H1 (cell line): Measurements from ENCODE around the gene SLC25A40. TPM values are rescaled to one million over a fixed set of nuclear protein-coding genes. Genes with fewer than 3 reads are reported as not detected.

Experiments used
- CTCF ChIA-PET: fragments of 300-600 bp; sonication (Branson Sonifier 250); formaldehyde crosslinking; loops from one replicate; lab custom pipeline; 2021; ENCODE audit not compliant: partially characterized antibody; lab: Charles Lee
- POLR2A ChIA-PET: fragments of 300-600 bp; sonication (Branson Sonifier 250); formaldehyde crosslinking; loops from one replicate; lab custom pipeline; 2021; ENCODE audit warnings: inconsistent platforms; ENCODE audit not compliant: partially characterized antibody; lab: Charles Lee
- DNase-seq, 2 experiments: peaks; one replicate each; pipeline versions ENCODE4 v3.0.0 to v3.0.0-alpha.2; 2010 to 2022; ENCODE audit warnings: low spot score in 2 of 2, low read depth in 1 of 2, mixed read lengths in 1 of 2
- FAIRE-seq: peaks from 2 replicates; lab custom pipeline; 2011; peaks lifted over from hg19 to GRCh38; lab: Jason Lieb, UNC
- H2AFZ ChIP-seq: 2 replicates; pipeline ENCODE4 v1.8.1; 2012; ENCODE audit warnings: low read length, inconsistent platforms
- H2AK5ac ChIP-seq: 2 replicates; pipeline ENCODE4 v1.6.1; 2013; ENCODE audit warnings: low read depth, low read length
- H2BK120ac ChIP-seq: replicated peaks from 2 replicates; pipeline ENCODE3; 2013; ENCODE audit warnings: low read depth, low read length, inconsistent platforms
- H2BK12ac ChIP-seq: 2 replicates; pipeline ENCODE4 v1.6.1; 2013; ENCODE audit warnings: low read depth, low read length
- H2BK15ac ChIP-seq: 2 replicates; pipeline ENCODE4 v1.6.1; 2013; ENCODE audit warnings: low read length
- H2BK20ac ChIP-seq: 2 replicates; pipeline ENCODE4 v1.6.1; 2013; ENCODE audit warnings: low read length
- H2BK5ac ChIP-seq: 2 replicates; pipeline ENCODE4 v1.6.1; 2013; ENCODE audit warnings: low read depth, low read length
- H3K14ac ChIP-seq: 2 replicates; pipeline ENCODE4 v1.6.1; 2013; ENCODE audit warnings: inconsistent platforms; ENCODE audit not compliant: insufficient read length
- H3K18ac ChIP-seq: 2 replicates; pipeline ENCODE4 v1.6.1; 2013; ENCODE audit warnings: low read length; ENCODE audit errors: extremely low read depth
- H3K23ac ChIP-seq: 2 replicates; pipeline ENCODE4 v1.6.1; 2013; ENCODE audit warnings: inconsistent platforms; ENCODE audit not compliant: insufficient read length
- H3K23me2 ChIP-seq: 2 replicates; pipeline ENCODE4 v1.6.1; 2013; ENCODE audit warnings: low read depth, low read length
- H3K27ac ChIP-seq: 2 replicates; pipeline ENCODE4 v1.6.1; 2011; ENCODE audit warnings: low read depth, low read length, inconsistent platforms
- H3K27me3 ChIP-seq, 4 experiments: replicated peaks in 1 of 4; 1 replicate in 1 of 4; 2 replicates in 3 of 4; pipeline versions ENCODE4 v1.6.1 to v1.8.1; 2011 to 2013; ENCODE audit warnings: low read length in 3 of 4, mild to moderate bottlenecking in 3 of 4, inconsistent platforms in 2 of 4, mixed read lengths in 2 of 4, moderate library complexity in 1 of 4; ENCODE audit not compliant: control insufficient read depth in 3 of 4, insufficient read depth in 3 of 4; ENCODE audit errors: extremely low read depth in 1 of 4
- H3K36me3 ChIP-seq, 4 experiments: 2 replicates each; pipeline versions ENCODE4 v1.6.1 to v1.8.1; 2011 to 2013; ENCODE audit warnings: mild to moderate bottlenecking in 4 of 4, low read length in 3 of 4, moderate library complexity in 2 of 4, control low read depth in 1 of 4, inconsistent platforms in 1 of 4; ENCODE audit not compliant: insufficient read depth in 4 of 4, control insufficient read depth in 2 of 4
- H3K4ac ChIP-seq: replicated peaks from 2 replicates; pipeline ENCODE3; 2013; ENCODE audit warnings: low read length, low read depth, mixed read lengths, inconsistent platforms; ENCODE audit not compliant: insufficient read length
- H3K4me1 ChIP-seq, 4 experiments: replicated peaks in 1 of 4; 1 replicate in 1 of 4; 2 replicates in 3 of 4; pipeline versions ENCODE4 v1.6.1 to v1.8.1; 2011 to 2013; ENCODE audit warnings: low read length in 3 of 4, inconsistent platforms in 2 of 4, mixed read lengths in 1 of 4; ENCODE audit not compliant: insufficient read depth in 4 of 4, control insufficient read depth in 3 of 4
- H3K4me2 ChIP-seq, 2 experiments: 2 replicates each; pipeline versions ENCODE4 v1.6.1 to v1.8.1; 2011 to 2013; ENCODE audit warnings: low read depth in 2 of 2, low read length in 2 of 2, control low read depth in 1 of 2, inconsistent platforms in 1 of 2, mild to moderate bottlenecking in 1 of 2; ENCODE audit not compliant: insufficient read depth in 1 of 2
- H3K4me3 ChIP-seq, 4 experiments: fragments of 200-600, 300-600 bp in 1 of 4; sonication (generic), shearing (Covaris generic), sonication (Bioruptor Twin) in 1 of 4; 2 replicates each; pipeline versions ENCODE4 v1.5.1 to v1.8.1; 2011 to 2016; ENCODE audit warnings: low read length in 4 of 4, low read depth in 3 of 4, control low read depth in 2 of 4, inconsistent platforms in 2 of 4, mild to moderate bottlenecking in 2 of 4, mixed read lengths in 1 of 4, moderate library complexity in 1 of 4; ENCODE audit not compliant: insufficient read depth in 2 of 4; ENCODE audit errors: extremely low read depth in 1 of 4
- H3K56ac ChIP-seq: replicated peaks from 2 replicates; pipeline ENCODE3; 2013; ENCODE audit warnings: low read depth, mild to moderate bottlenecking, mixed read lengths, low read length, inconsistent platforms; ENCODE audit not compliant: insufficient read length
- H3K79me1 ChIP-seq: 2 replicates; pipeline ENCODE4 v1.6.1; 2013; ENCODE audit warnings: low read depth, low read length, control low read depth
- H3K79me2 ChIP-seq, 2 experiments: 2 replicates each; pipeline versions ENCODE4 v1.6.1 to v1.8.1; 2012 to 2013; ENCODE audit warnings: low read length in 2 of 2, mild to moderate bottlenecking in 2 of 2, inconsistent platforms in 1 of 2; ENCODE audit not compliant: insufficient read depth in 2 of 2, control insufficient read depth in 1 of 2
- H3K9ac ChIP-seq, 4 experiments: replicated peaks in 1 of 4; 1 replicate in 1 of 4; 2 replicates in 3 of 4; pipeline versions ENCODE4 v1.6.1 to v1.8.1; 2011 to 2013; ENCODE audit warnings: low read depth in 3 of 4, low read length in 3 of 4, control low read depth in 2 of 4, mild to moderate bottlenecking in 2 of 4, moderate library complexity in 2 of 4, inconsistent platforms in 1 of 4; ENCODE audit errors: extremely low read depth in 1 of 4
- H3K9me3 ChIP-seq, 2 experiments: 2 replicates each; pipeline versions ENCODE4 v1.6.1 to v1.8.1; 2012 to 2013; ENCODE audit warnings: mild to moderate bottlenecking in 2 of 2, moderate library complexity in 2 of 2, control low read depth in 1 of 2, inconsistent platforms in 1 of 2, low read depth in 1 of 2, low read length in 1 of 2, mixed read lengths in 1 of 2; ENCODE audit not compliant: insufficient read depth in 2 of 2
- H4K20me1 ChIP-seq, 2 experiments: replicated peaks in 1 of 2; 2 replicates each; pipeline versions ENCODE3 to v1.8.1; 2011 to 2013; ENCODE audit warnings: inconsistent platforms in 2 of 2, low read length in 2 of 2, mild to moderate bottlenecking in 1 of 2; ENCODE audit not compliant: insufficient read depth in 2 of 2, control insufficient read depth in 1 of 2
- H4K5ac ChIP-seq: 2 replicates; pipeline ENCODE4 v1.6.1; 2013; ENCODE audit warnings: low read length, low read depth, mixed read lengths, inconsistent platforms; ENCODE audit not compliant: insufficient read length
- H4K8ac ChIP-seq: 2 replicates; pipeline ENCODE4 v1.8.0; 2013; ENCODE audit warnings: mild to moderate bottlenecking, moderate library complexity, low read length, inconsistent platforms; ENCODE audit not compliant: insufficient read depth; ENCODE audit errors: extremely low read depth
- H4K91ac ChIP-seq: replicated peaks from 2 replicates; pipeline ENCODE3; 2013; ENCODE audit warnings: low read length, mixed read lengths, inconsistent platforms; ENCODE audit not compliant: insufficient read length
- CHD1 ChIP-seq: IDR thresholded peaks from 2 replicates; pipeline ENCODE4 v1.6.1; 2012; ENCODE audit warnings: low read depth, low read length, improper control_type of control experiment
- EZH2 ChIP-seq: fragments of 200-600 bp; sonication (generic); IDR thresholded peaks from 2 replicates; pipeline ENCODE4 v1.7.1; 2012; ENCODE audit warnings: low read depth, mild to moderate bottlenecking, moderate library complexity, low read length, inconsistent platforms; ENCODE audit not compliant: severe bottlenecking
- GTF2F1 ChIP-seq: IDR thresholded peaks from 2 replicates; pipeline ENCODE4 v1.6.1; 2012; ENCODE audit warnings: low read depth, low read length, improper control_type of control experiment, borderline replicate concordance
- HDAC2 ChIP-seq, 2 experiments: fragments of 300-600 bp in 1 of 2; sonication (generic) in 1 of 2; IDR thresholded peaks; 2 replicates each; pipeline ENCODE4 v1.6.1; 2011 to 2012; ENCODE audit warnings: low read depth in 2 of 2, low read length in 2 of 2, mild to moderate bottlenecking in 2 of 2, moderate library complexity in 2 of 2, borderline replicate concordance in 1 of 2, inconsistent platforms in 1 of 2
- MAFK ChIP-seq: IDR thresholded peaks from 2 replicates; pipeline ENCODE4 v1.6.1; 2012; ENCODE audit warnings: low read depth, mild to moderate bottlenecking, improper control_type of control experiment, low read length
- PHF8 ChIP-seq: fragments of 200-600 bp; sonication (generic); conservative IDR thresholded peaks from 2 replicates; pipeline ENCODE4 v1.7.1; 2012; ENCODE audit warnings: low read depth, mild to moderate bottlenecking, inconsistent platforms, low read length, moderate library complexity
- SAP30 ChIP-seq: fragments of 300-600 bp; sonication (generic); IDR thresholded peaks from 2 replicates; pipeline ENCODE4 v1.7.1; 2012; ENCODE audit warnings: low read length, moderate library complexity, mild to moderate bottlenecking, inconsistent platforms; ENCODE audit not compliant: insufficient read depth, insufficient replicate concordance
- SIN3A ChIP-seq, 2 experiments: IDR thresholded peaks in 1 of 2; conservative IDR thresholded peaks in 1 of 2; 2 replicates each; pipeline ENCODE4 v1.6.1; 2011 to 2012; ENCODE audit warnings: low read length in 2 of 2, improper control_type of control experiment in 1 of 2, low read depth in 1 of 2, mild to moderate bottlenecking in 1 of 2
- TEAD4 ChIP-seq: IDR thresholded peaks from 2 replicates; pipeline ENCODE4 v1.6.1; 2012; ENCODE audit warnings: low read depth, low read length, inconsistent platforms, mixed read lengths
- WGBS, 2 experiments: shearing (Covaris generic) in 1 of 2; methylation state at CpG; one replicate each; pipeline versions ENCODE4 v1.1.6 to v1.1.7; 2013 to 2015; ENCODE audit warnings: low lambda C conversion rate in 2 of 2, mixed read lengths in 2 of 2, inconsistent platforms in 1 of 2, low coverage in 1 of 2, missing lambda C conversion rate in 1 of 2; ENCODE audit not compliant: insufficient replicate concordance in 2 of 2, insufficient coverage in 1 of 2, insufficient read length in 1 of 2; ENCODE audit errors: extremely low coverage in 1 of 2, missing lambda C conversion rate in 1 of 2; 5-methylcytosine and 5-hydroxymethylcytosine counted together
- polyA plus RNA-seq, 7 experiments: library from polyadenylated mRNA; depleted of rRNA in 3 of 7; stranded (reverse) in 5 of 7; unstranded in 2 of 7; fragments of >200 nt in 5 of 7; fragments of 200-250 nt in 2 of 7; gene quantifications; 1 replicate in 5 of 7; 2 replicates in 1 of 7; 4 replicates in 1 of 7; pipeline versions ENCODE4 v1.2.1 to v1.2.3, GENCODE V29; 2011 to 2013; ENCODE audit warnings: missing spikeins in 2 of 7, mixed read lengths in 2 of 7
- total RNA-seq: library from RNA; stranded (reverse); fragmentation: NEBNext Ultra II Directional; extraction: Animal tissue kit (Norgen Biotek cat#: 25700); gene quantifications from 2 replicates; pipeline ENCODE4 v1.2.1, GENCODE V29; 2021

SLC25A40 gene
- total and polyA plus RNA-seq, 2 of the 8 experiments (the other 6 are each of a cell fraction or from before 2014, with no cell fraction given) = 6.5 to 17.3 TPM

DNA sequence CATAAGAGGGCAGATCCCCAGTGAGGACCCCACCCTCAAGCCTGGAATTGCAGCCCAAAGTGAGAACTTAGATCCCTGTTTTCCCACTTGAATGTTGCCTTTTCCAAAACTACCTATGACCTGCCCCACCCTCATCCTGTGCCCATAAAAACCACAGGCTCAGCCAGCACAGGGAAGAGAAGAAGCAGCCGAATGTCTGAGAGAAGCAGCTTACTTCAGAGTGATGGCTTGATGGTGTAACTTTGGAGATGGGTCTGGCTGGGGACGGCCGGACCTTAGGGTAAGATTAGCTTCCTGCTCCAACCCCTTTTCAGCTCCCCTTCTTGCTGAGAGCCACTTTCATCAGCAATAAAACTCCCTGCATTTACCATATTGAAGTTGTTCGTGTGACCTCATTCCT is 5.7 kb downstream of the SLC25A40 start:
- Histone ChIP-seq H3K79me2 (peaks cover 6 to 50% of the 10 kb centered on the region in 2 experiments), H3K9me3 (peaks cover 0 to 4% of the 10 kb centered on the region in 2 experiments; a peak in 1 of 4 replicates)
- FAIRE-seq = no peak

More for the DNA sequence above, 5.7 kb downstream of the SLC25A40 start:
- Histone ChIP-seq H2BK20ac (no peak overlapping the region), H3K79me1 (peaks cover 3% of the 10 kb centered on the region; the same call in 1 of the 2 replicates), H4K20me1 (peaks cover 0 to 1% of the 10 kb centered on the region in 2 experiments), H2AFZ (no peak overlapping the region), H2AK5ac (no peak overlapping the region), H2BK5ac (no peak overlapping the region), H3K9ac (no peak overlapping the region), H3K27me3 (no peaks in the 10 kb centered on the region), H3K56ac (no peak overlapping the region), H3K14ac (no peak overlapping the region), H3K4ac (no peak overlapping the region), H3K36me3 (peaks cover 0 to 17% (median 7%) of the 10 kb centered on the region in 4 experiments; a peak in 2 of 8 replicates), H2BK120ac (no peak overlapping the region), H2BK15ac (no peak overlapping the region), H4K8ac (no peak overlapping the region), H3K23ac (no peak overlapping the region), H4K91ac (no peak overlapping the region), H3K4me1 (peaks cover 0 to 2% (median 0%) of the 10 kb centered on the region in 4 experiments; a peak in 1 of 7 replicates), H3K18ac (no peak overlapping the region), H3K4me2 (no peak overlapping the region), H3K4me3 (no peak overlapping the region), H3K23me2 (no peaks in the 10 kb centered on the region), H2BK12ac (no peak overlapping the region), H3K27ac (no peak overlapping the region), H4K5ac (no peak overlapping the region)
- ChIA-PET POLR2A (interaction anchor here (1.0 to 1.3 kb wide), 3 partner anchors 9 to 63 kb away, joined by 3 to 4 read pairs (median 4); partner anchors contain the start of gene ADAM22), CTCF (interaction anchor here (0.7 to 1.6 kb wide), 3 partner anchors 15 to 241 kb away, joined by 3 read pairs; no protein-coding TSS in a partner anchor)
- WGBS, 2 experiments = 81% methylated on average over 4 of the region's 4 CpGs; no CpG with 5 or more reads in 1 of the 2 experiments
- TF ChIP-seq EZH2 (no peak), PHF8 (no peak), MAFK (no peak), GTF2F1 (no peak), HDAC2 (IDR thresholded peaks at IDR 0.05; ENCODE audit: borderline replicate concordance in 1 of 2, low read depth in 2 of 2, low read length in 2 of 2) (no peak), TEAD4 (no peak), SIN3A (conservative IDR thresholded peaks at IDR 0.05 in 1 of 2, IDR thresholded peaks at IDR 0.05 in 1 of 2; ENCODE audit: low read depth in 1 of 2, low read length in 2 of 2) (no peak), SAP30 (no peak), CHD1 (no peak)
- no peak for DNase-seq
